Stimulated activated CD4-positive, alpha-beta T cell treated with anti-CD3 and anti-CD28 coated beads, Interleukin-12 subunit alpha, Interleukin-12 subunit beta, amount 100 ng/mL, for 24 hours (primary cell): ENCODE measurements around the gene OPN3.
A peak's percentile ranks its signal among the peaks of the same experiment; 100 is the strongest.

Experiments used
- DNase-seq, 2 experiments: peaks; one replicate each; pipeline ENCODE4 v3.0.0-alpha.2; 2020; ENCODE audit warnings: low read depth in 2 of 2

Gene OPN3

GRCh38 chr1:241646201-241646600, 6.0 kb upstream of the OPN3 start:
- no peak for DNase-seq

- DNase-seq: no peak
Observed at GRCh38 chr1:241645199-241645598, 5.0 kb upstream of the OPN3 start.

- DNase-seq: no peak
Observed at GRCh38 chr1:241644259-241644658, 4.1 kb upstream of the OPN3 start.

GRCh38 chr1:241642593-241642944, 2.4 kb upstream of the OPN3 start:
- no peak for DNase-seq

GRCh38 chr1:241641773-241642592, 1.8 kb upstream of the OPN3 start:
- DNase-seq: no peak

- no peak for DNase-seq
Observed at GRCh38 chr1:241640867-241641622, 876 bp upstream of the OPN3 start.

GRCh38 chr1:241639623-241640148, 483 bp downstream of the OPN3 start:
- DNase-seq: peak in 1 of 2 experiments; percentile 27

- no peak for DNase-seq
Observed at GRCh38 chr1:241638909-241639622, 1.1 kb downstream of the OPN3 start.

- no peak for DNase-seq
Observed at GRCh38 chr1:241638099-241638682, 2.0 kb downstream of the OPN3 start.

- no peak for DNase-seq
Observed at GRCh38 chr1:241637604-241638003, 2.6 kb downstream of the OPN3 start.

GRCh38 chr1:241637046-241637590, 3.1 kb downstream of the OPN3 start:
- no peak for DNase-seq

GRCh38 chr1:241636291-241636690, 3.9 kb downstream of the OPN3 start:
- no peak for DNase-seq

GRCh38 chr1:241635556-241636152, 4.5 kb downstream of the OPN3 start:
- DNase-seq: no peak

- DNase-seq: no peak
Observed at GRCh38 chr1:241632987-241633386, 7.2 kb downstream of the OPN3 start.

- no peak for DNase-seq
Observed at GRCh38 chr1:241631674-241632073, 8.5 kb downstream of the OPN3 start.

GRCh38 chr1:241630899-241631298, 9.3 kb downstream of the OPN3 start:
- DNase-seq: no peak

- no peak for DNase-seq
Observed at GRCh38 chr1:241630476-241630875, 9.7 kb downstream of the OPN3 start.

- DNase-seq: no peak
Observed at GRCh38 chr1:241630005-241630404, 10.2 kb downstream of the OPN3 start.

GRCh38 chr1:241627453-241628259, 12.5 kb downstream of the OPN3 start:
- no peak for DNase-seq

GRCh38 chr1:241624935-241625334, 15.2 kb downstream of the OPN3 start:
- DNase-seq: no peak
